Vagina (tissue), 2 donors: Measurements from ENCODE around the gene LBH. TPM values are rescaled to one million over a fixed set of nuclear protein-coding genes. Genes with fewer than 3 reads are reported as not detected.
A peak's percentile ranks its signal among the peaks of the same experiment; 100 is the strongest.

Experiments
- DNase-seq, 2 donors: peaks; one replicate each; pipeline ENCODE4 v3.0.0-alpha.2; 2017; ENCODE audit errors: extremely low spot score in 2 of 2
- H3K27ac ChIP-seq: fragments of 200-600 bp; sonication (generic); one replicate; pipeline ENCODE4 v1.5.1; 2019
- H3K27me3 ChIP-seq: fragments of 200-600 bp; sonication (generic); one replicate; pipeline ENCODE4 v1.5.1; 2019
- H3K36me3 ChIP-seq, 2 donors: fragments of 200-600 bp; sonication (generic); one replicate each; pipeline ENCODE4 v1.5.1; 2017 to 2019
- H3K4me1 ChIP-seq: fragments of 200-600 bp; sonication (generic); one replicate; pipeline ENCODE4 v1.5.1; 2019
- H3K4me3 ChIP-seq, 2 donors: fragments of 200-600 bp; sonication (generic); 1 replicate in 1 of 2; 2 replicates in 1 of 2; pipeline ENCODE4 v1.5.1; 2016 to 2019
- H3K9me3 ChIP-seq: fragments of 200-600 bp; sonication (generic); one replicate; pipeline ENCODE4 v1.5.1; 2019
- POLR2A ChIP-seq, 2 donors: fragments of 450-650 bp; IDR thresholded peaks; one replicate each; pipeline ENCODE4 v1.6.1; 2017; ENCODE audit warnings: antibody characterized with exemption in 2 of 2, mild to moderate bottlenecking in 2 of 2, moderate library complexity in 2 of 2
- POLR2AphosphoS5 ChIP-seq, 2 donors: sonication (generic); formaldehyde crosslinking; IDR thresholded peaks; one replicate each; pipeline ENCODE4 v1.9.0; 2017; ENCODE audit warnings: antibody characterized with exemption in 2 of 2, mild to moderate bottlenecking in 2 of 2, low read depth in 1 of 2; ENCODE audit not compliant: insufficient read depth in 1 of 2
- intact Hi-C: fragments of 100-400 bp; cut with DNase I; formaldehyde crosslinking; loops from one replicate; pipeline ENCODE4 v1.15.1; 2023
- total RNA-seq: library from RNA; depleted of rRNA; stranded (reverse); fragments of >200 nt; gene quantifications from one replicate; pipeline ENCODE4 v1.2.3, GENCODE V29; 2016
- TF ChIP-seq, protein P1 (sequence below), 3 experiments: fragments of 450-650 bp in 2 of 3; fragments of 200-600 bp in 1 of 3; sonication (generic) in 1 of 3; IDR thresholded peaks; one replicate each; pipeline ENCODE4 v1.5.1; 2017 to 2019; ENCODE audit warnings: antibody characterized with exemption in 3 of 3, mild to moderate bottlenecking in 2 of 3, moderate library complexity in 2 of 3

The LBH gene
- total RNA-seq, 1 donor from 2014 or later, result 28.0 TPM

DNA sequence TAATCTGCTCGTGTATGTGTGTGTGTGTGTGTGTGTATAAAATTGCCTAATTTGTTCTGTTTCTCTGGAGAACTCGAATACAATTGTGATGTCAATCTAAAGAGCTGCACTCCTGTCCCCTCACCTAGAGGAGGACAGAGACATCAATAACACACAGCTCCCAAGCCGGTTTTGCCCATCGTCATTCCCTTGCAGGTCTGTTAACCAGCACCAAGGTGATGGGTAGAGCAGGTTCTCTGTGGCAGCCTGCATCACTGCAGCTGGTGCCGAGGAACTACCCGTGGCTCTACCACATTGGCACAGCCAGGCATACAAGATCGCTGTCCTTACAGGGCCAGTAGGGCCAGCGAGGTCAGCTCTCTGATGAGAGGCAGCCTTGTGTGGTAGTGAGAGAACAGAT, 41.0 kb downstream of the LBH start:
- intact Hi-C loops, result no loop called here
- DNase-seq, result no peak
- Histone ChIP-seq H3K4me1 (peaks cover 39% of the 10 kb centered on the region), H3K4me3 (no peak overlapping the region), H3K27ac (no peak overlapping the region), H3K9me3 (no peaks in the 10 kb centered on the region), H3K36me3 (no peaks in the 10 kb centered on the region), H3K27me3 (no peaks in the 10 kb centered on the region)
- TF ChIP-seq POLR2A (IDR thresholded peaks at IDR 0.05), result no peak

DNA sequence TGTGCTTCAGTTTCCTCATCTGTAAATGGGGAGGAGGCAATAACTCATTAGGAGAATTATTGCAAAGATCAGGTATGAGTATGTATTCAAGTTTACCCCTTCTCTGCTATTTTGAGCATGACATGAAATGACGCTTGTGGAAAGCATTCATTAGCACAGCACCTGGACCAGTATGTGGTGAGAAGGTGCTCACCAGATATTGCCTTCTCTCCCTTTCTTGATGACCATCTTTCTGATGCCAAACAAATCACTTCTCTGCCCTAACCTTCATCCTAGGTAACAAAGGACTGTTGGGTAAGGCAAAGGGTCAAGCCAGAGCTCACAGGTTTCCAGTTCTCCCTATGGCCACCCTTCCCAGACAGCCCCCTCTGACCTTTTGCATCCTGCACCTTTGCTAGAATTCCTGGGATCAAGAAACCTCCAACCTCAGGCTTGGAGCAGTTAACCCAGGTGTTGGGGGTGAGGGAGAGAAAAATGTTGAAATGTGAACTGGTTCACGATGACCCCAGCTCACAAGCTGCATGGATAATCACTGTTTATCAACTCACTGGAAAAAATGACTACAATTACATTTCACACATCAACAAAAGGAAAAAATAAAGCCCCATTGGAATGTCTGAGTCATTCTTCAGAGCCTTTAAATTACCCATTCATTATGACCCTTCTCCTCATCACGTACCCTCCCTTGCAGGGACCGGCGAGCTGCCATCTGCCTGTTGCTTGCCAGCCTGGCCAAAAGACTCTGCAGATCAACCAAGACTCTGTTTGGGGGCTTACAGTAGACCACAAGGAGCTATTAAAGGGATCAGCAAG, 41.6 kb downstream of the LBH start:
- intact Hi-C loops, result no loop called here
- H3K4me1 ChIP-seq, result peaks cover 39% of the 10 kb centered on the region

DNA sequence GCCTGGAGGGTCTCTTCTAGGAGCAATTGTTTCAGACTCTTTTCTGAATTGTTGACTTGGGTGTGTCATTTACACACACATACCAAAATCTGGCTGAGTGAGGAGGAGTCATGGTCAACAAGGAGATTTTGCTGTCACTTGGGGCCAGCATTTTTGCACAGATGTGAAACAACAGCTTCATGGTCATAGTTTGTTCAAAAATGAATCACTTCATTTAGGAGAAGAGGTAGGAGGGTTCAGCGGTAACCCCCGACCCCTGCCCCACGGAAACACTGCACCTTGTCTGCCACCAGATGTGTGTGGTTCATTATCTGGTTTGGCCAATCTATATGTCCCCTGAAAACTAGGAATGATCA, 42.2 kb downstream of the LBH start:
- Histone ChIP-seq H3K27me3 (no peaks in the 10 kb centered on the region), H3K9me3 (no peaks in the 10 kb centered on the region), H3K36me3 (no peaks in the 10 kb centered on the region), H3K4me3 (no peak overlapping the region), H3K4me1 (peaks cover 34% of the 10 kb centered on the region), H3K27ac (peak overlapping the region; percentile 17)
- no peak for DNase-seq
- TF ChIP-seq POLR2A (IDR thresholded peaks at IDR 0.05), result no peak
- TF ChIP-seq, protein P1, sequence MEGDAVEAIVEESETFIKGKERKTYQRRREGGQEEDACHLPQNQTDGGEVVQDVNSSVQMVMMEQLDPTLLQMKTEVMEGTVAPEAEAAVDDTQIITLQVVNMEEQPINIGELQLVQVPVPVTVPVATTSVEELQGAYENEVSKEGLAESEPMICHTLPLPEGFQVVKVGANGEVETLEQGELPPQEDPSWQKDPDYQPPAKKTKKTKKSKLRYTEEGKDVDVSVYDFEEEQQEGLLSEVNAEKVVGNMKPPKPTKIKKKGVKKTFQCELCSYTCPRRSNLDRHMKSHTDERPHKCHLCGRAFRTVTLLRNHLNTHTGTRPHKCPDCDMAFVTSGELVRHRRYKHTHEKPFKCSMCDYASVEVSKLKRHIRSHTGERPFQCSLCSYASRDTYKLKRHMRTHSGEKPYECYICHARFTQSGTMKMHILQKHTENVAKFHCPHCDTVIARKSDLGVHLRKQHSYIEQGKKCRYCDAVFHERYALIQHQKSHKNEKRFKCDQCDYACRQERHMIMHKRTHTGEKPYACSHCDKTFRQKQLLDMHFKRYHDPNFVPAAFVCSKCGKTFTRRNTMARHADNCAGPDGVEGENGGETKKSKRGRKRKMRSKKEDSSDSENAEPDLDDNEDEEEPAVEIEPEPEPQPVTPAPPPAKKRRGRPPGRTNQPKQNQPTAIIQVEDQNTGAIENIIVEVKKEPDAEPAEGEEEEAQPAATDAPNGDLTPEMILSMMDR (IDR thresholded peaks at IDR 0.05), result no peak
- no peak for TF ChIP-seq POLR2AphosphoS5 (IDR thresholded peaks at IDR 0.05; ENCODE audit: insufficient read depth in 1 of 2, low read depth in 1 of 2)
- intact Hi-C loops, result no loop called here

More for the DNA sequence above, 41.6 kb downstream of the LBH start:
- Histone ChIP-seq H3K4me3 (no peak overlapping the region), H3K36me3 (no peaks in the 10 kb centered on the region), H3K27ac (peak overlapping the region; percentile 17), H3K9me3 (no peaks in the 10 kb centered on the region), H3K27me3 (no peaks in the 10 kb centered on the region)
- no peak for DNase-seq
- TF ChIP-seq POLR2AphosphoS5 (IDR thresholded peaks at IDR 0.05; ENCODE audit: insufficient read depth in 1 of 2, low read depth in 1 of 2) (no peak), POLR2A (IDR thresholded peaks at IDR 0.05) (no peak)
- TF ChIP-seq, protein P1 (IDR thresholded peaks at IDR 0.05), result no peak

DNA sequence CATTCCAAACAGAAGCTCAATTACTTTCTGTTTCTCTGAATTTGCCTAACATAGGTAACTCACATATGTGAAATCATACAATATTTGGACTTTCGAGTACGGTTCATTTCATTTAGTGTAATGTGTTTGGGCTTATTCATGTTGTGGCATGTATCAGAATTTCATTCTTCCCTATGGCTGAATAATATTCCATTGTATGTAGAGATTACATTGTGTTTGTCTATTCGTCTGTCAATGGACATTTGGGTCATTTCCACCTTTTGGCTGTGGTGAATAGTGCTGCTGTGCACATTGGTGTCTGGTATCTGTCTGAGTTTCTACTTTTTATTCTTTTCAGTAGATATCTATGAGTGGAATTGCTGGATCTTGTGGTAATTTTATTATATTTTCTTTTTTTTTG, 43.9 kb downstream of the LBH start:
- Histone ChIP-seq H3K4me3 (no peak overlapping the region), H3K27ac (no peak overlapping the region)
- intact Hi-C loops, result no loop called here

DNA sequence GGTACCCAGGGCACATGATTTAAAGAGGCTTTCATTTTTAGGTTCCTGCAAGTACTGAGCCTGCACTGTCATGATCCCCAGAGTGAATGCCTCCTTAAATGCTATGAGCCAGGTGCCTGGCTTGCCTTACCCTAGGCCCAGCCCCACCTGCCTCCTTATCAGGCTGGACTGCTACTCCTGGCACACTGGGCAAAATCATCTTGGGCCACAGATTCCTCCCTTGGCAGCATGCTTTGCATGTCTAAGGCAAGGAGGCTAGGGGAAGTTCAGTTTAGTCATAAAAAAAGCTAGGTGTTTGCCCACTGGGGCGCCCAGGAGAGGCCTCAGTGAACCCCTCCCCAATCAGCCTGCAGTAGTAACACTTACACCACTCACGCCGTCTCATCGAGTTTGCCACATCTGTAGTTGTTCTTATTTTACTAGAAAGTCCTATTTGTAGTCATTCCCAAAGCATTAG, 45.1 kb downstream of the LBH start:
- no peak for DNase-seq

More for the DNA sequence above, 43.9 kb downstream of the LBH start:
- TF ChIP-seq POLR2AphosphoS5 (IDR thresholded peaks at IDR 0.05; ENCODE audit: insufficient read depth in 1 of 2, low read depth in 1 of 2) (no peak), POLR2A (IDR thresholded peaks at IDR 0.05) (no peak)
- TF ChIP-seq, protein P1 (IDR thresholded peaks at IDR 0.05), result no peak
- H3K9me3 ChIP-seq, result no peaks in the 10 kb centered on the region
- H3K4me1 ChIP-seq, result peaks cover 30% of the 10 kb centered on the region
- DNase-seq, result no peak
- H3K27me3 ChIP-seq, result no peaks in the 10 kb centered on the region
- no peaks in the 10 kb centered on the region for H3K36me3 ChIP-seq

More for the DNA sequence above, 45.1 kb downstream of the LBH start:
- no peaks in the 10 kb centered on the region for H3K9me3 ChIP-seq
- no peaks in the 10 kb centered on the region for H3K36me3 ChIP-seq
- H3K4me1 ChIP-seq, result peaks cover 30% of the 10 kb centered on the region
- TF ChIP-seq, protein P1 (IDR thresholded peaks at IDR 0.05), result no peak
- TF ChIP-seq POLR2A (IDR thresholded peaks at IDR 0.05) (no peak), POLR2AphosphoS5 (IDR thresholded peaks at IDR 0.05; ENCODE audit: insufficient read depth in 1 of 2, low read depth in 1 of 2) (no peak)
- H3K4me3 ChIP-seq, result no peak overlapping the region
- intact Hi-C loops, result no loop called here
- no peak overlapping the region for H3K27ac ChIP-seq
- no peaks in the 10 kb centered on the region for H3K27me3 ChIP-seq
